HG03558 (cell line): ENCODE measurements around the gene FUT7.
A peak's percentile ranks its signal among the peaks of the same experiment; 100 is the strongest.

Experiments
- ATAC-seq: cut with Tn5 transposase; IDR thresholded peaks from one replicate; pipeline ENCODE4 v1.9.1; 2021; ENCODE audit warnings: moderate number of reproducible peaks; ENCODE audit not compliant: unreplicated experiment; ENCODE audit errors: extremely low read depth

FUT7 gene, protein sequence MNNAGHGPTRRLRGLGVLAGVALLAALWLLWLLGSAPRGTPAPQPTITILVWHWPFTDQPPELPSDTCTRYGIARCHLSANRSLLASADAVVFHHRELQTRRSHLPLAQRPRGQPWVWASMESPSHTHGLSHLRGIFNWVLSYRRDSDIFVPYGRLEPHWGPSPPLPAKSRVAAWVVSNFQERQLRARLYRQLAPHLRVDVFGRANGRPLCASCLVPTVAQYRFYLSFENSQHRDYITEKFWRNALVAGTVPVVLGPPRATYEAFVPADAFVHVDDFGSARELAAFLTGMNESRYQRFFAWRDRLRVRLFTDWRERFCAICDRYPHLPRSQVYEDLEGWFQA

DNA sequence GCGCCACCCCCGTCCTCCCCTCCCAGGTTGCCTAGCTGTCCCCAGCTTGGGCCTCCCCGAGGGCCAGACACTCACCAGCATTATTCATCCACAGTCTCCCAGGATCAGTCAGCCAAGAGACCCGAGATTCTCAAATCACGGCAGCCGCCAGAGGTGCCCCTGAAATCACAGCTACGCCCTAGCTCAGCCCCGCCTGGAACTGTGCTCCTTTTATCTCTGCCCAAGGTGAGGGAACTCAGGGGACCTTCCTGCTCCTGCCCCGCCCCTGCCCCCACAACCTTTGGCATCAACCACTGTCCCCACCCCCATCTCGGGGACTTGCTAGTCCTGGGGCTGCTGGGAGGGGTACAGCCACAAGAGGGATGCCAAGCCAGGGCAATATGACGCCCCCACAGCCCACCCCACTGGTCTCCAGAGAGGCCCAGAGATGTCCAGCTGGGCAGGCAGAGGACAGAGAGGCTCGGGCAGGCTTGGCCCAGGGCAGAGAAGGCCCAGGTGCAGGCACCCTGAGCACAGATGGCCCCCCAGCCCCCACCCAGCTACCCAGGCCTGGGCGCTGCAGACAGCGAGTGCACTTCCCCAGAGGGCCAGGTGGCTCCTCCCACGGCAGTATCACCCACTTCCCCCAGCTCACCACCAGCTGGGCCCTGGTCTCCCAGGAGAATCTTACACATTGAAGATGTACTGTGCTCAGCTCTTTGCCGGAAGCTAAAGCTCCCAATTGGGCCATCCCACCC lies at the start of gene FUT7:
FUT7 (minus strand) TSS at position 185 of the 737 bp plus-strand sequence; CDS start at position 88, 97 bp downstream.
- no peak for ATAC-seq

GRCh38 chr9:137080260-137081122 lies 48.6 kb upstream of the FUT7 start:
- no peak for ATAC-seq

GRCh38 chr9:137079401-137079787 lies 47.5 kb upstream of the FUT7 start:
- no peak for ATAC-seq

DNA sequence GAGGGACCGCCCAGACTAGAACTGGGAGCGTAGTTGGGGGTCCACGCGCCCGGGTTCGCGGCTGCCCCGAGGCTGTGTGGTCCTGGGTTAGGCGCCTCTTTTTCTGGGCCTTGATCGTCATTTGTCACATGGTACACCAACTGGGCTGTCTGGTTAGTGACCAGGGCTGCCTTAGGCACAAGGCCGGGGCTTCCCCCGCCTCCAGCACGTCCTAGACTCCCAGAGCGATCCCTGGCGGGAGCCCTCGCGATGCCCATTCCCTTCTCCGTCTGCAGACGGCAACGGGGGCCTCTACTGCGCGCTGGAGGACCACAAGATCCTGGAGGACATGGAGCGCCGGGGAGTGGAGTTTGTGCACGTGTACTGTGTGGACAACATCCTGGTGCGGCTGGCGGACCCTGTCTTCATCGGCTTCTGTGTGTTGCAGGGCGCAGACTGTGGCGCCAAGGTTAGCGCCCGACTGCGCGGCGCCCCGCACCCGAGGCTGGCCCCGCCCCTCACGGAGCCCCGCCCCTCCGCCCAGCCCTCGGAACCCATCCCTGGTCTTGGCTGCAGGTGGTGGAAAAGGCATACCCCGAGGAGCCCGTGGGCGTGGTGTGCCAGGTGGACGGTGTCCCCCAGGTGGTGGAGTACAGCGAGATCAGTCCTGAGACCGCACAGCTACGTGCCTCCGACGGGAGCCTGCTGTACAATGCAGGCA lies 47.0 kb upstream of the FUT7 start:
- no peak for ATAC-seq

GRCh38 chr9:137077758-137078693 lies 46.1 kb upstream of the FUT7 start:
- ATAC-seq, result no peak

DNA sequence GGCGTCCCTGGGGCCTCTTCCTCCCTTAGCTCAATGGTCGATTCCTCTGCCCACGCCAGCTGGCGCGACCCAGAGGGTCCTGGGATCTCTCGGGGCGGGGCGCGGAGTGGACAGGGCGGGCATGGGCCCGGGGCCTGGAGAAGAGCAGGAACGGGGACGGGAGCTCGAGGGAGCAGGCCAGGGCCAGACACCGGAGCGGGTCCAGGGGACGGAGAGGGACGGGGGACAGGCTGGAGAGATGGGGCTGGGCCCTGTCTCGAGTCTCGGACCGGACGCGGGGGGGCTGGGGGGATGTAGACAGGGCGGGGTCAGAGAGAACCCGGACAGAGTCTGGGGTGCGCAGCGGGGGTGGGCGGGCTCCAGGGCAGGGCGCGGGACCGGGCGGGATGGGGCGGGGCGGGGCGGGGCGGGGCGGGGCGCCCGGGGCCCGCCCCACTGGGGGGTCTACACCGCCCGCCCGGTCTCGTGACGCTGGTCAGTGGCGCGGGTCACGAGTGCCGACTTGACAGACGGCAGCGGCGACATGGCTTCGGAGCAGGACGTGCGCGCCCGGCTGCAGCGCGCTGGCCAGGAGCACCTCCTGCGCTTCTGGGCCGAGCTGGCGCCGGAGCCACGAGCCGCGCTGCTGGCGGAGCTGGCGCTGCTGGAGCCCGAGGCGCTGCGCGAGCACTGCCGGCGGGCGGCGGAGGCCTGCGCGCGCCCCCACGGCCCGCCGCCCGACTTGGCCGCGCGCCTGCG lies 45.3 kb upstream of the FUT7 start, which contains the start of gene UAP1L1:
UAP1L1 (plus strand) TSS at position 508 of the 738 bp plus-strand sequence; CDS start at position 524, 16 bp downstream.
- no peak for ATAC-seq

- ATAC-seq, result no peak
Observed at GRCh38 chr9:137076636-137077009, 44.7 kb upstream of the FUT7 start.

DNA sequence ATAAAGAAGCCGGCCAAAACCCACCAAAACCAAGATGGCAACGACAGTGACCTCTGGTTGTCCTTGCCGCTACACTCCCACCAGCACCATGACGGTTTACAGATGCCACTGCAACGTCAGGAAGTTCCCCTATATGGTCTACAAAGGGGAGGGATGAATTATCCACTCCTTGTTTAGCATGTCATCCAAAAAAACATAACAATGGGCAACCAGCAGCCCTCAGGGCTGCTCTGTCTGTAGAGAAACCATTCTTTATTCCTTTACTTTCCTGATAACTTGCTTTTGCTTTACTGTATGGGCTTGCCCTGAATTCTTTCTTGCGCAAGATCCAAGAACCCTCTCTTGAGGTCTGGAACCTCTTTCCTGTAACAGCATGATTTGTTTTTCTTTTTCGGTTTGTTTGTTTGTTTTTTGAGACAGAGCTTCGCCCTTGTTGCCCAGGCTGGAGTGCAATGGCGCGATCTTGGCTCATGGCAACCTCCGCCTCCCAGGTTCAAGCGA lies 43.4 kb upstream of the FUT7 start:
- ATAC-seq, result no peak

- ATAC-seq, result no peak
Observed at GRCh38 chr9:137074657-137075274, 42.9 kb upstream of the FUT7 start.

- no peak for ATAC-seq
Observed at GRCh38 chr9:137073992-137074399, 42.1 kb upstream of the FUT7 start.

DNA sequence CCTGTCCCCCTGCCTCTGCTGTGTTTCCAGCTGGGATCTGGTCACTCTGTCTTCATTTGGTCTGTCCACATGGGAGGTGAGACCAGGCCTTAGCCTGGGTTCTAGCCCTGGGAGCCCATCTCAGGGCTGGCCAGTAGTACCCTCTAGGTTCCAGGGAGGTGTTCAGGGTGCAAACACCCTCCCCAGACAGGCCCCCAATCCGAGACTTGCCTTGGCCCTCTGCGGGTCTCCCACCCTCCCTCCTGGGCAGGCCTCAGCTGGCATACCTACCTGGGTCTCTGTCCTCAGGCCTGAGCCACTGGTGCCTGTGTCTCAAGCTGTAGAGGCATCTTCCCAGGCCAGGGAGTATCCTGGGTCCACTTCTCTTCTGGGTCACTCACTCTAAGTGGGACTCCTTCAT lies 39.4 kb upstream of the FUT7 start:
- no peak for ATAC-seq

GRCh38 chr9:137070906-137071275 lies 39.0 kb upstream of the FUT7 start:
- ATAC-seq, result no peak

GRCh38 chr9:137070201-137070905 lies 38.5 kb upstream of the FUT7 start, which contains the start of gene SAPCD2:
Gene SAPCD2 (minus strand): TSS chr9:137070557. CDS start chr9:137070460, 97 bp downstream.
- peak; percentile 39 for ATAC-seq

GRCh38 chr9:137069508-137070091 lies 37.7 kb upstream of the FUT7 start:
- no peak for ATAC-seq

DNA sequence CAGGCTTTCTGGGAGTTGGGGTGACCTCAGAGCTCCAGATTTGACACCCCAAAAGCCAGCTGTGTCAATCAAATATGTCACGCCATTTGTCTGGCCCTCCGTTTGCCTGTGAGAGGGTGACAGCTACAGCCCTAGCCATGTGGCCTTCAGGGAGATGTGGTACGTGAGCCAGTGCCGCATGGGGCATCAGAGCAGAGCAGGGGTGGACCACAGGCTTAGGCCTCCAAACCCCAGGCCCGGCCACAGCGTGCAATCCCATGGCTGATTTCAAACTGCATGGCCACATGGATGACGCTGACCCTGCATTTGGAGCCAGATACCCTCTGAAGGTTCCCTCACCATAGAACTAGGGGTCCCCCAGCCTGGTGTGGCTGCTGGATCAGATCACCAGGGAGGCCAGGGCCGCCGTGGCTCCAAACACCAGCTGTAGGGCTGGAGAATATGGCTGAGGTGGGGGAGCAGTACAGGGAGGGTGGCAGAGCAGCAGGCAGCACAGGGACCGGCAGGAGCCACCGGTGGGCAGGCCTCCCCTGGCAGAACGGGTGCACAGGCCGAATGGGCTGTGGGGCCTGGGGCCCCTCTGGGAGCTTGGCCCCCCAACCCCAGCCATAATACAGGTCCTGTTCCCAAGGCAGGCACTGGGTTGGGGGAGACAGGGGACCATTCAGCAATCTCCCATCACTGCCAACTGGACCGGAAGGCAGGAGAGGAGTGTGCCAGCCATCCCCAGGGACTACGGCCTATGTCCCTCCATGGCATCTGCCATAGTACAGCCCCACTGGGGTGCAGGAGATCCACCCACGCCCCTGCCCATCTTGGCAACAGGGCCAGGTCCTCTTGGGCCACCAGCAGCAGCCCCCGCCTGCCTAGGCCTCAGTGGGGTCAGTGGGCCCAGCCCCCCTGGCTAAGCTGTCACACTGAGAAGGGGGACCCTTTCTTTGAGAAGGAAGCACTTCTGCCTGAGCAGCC lies 36.9 kb upstream of the FUT7 start:
- no peak for ATAC-seq
